T-helper 1 cell (primary cell): ENCODE data around the gene PHLDB1.
"Not testable (repeated sequence)": the region's sequence is repeated elsewhere in the genome, so short reads cannot be mapped to it uniquely, and the experiment has no call there.

Source experiments
- DNase-seq, 5 donors: peaks; one replicate each; pipeline ENCODE4 v3.0.0-alpha.2; 2012 to 2020
- total RNA-seq, 4 donors: gene quantifications; one replicate each; lab custom pipeline; 2026; lab: John Stamatoyannopoulos, UW

Gene PHLDB1
- 2.3 to 3.2 (median 2.8) reads per million in 4 donors for total RNA-seq

DNA sequence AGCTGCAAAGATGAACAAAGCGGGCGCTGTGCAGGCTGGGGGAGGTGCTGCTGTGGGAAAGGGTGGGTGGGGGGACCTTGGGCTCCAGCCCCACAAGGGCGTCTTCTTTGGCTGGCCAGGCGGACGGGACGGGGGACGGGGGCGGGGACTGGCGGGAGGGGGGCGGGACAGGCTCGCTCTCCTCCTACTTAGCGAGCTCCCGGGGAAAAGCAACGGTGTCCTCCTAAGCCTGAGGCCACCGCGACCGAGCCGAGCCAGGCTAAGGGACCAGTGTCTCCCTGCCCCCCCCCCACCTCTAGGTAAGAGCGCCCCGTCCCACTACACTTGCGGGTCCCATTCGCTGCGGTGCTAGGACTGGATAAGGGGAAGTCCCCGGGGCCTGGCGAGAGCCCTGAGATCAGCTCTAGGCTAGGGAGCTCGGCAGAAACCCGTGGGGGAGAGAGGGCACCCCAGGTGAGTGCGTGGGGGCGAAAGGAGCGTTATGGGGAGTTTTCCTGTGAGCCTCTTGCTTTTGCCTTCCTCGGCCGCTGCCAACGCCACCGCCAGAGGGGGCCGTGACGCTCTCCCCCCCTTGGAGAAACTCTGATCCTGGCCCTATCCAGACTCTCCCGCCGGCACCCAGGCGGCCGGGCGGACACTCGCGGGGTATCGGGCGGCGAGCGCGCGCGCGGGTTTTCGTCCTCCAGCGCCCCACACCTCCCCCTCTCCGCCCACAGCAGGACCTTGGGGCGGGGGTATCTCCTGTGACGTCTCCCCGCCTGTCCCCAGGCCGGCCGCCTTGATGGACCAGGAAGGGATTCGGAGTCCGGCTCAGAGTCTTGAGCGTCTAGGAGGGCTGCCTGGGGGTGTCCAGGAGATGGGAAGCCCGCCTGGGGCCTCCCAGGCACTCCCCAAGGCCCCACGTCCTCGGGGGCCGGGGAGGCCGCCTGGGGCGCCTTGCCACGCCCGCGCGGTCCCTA is at the start of gene PHLDB1:
Gene PHLDB1 (plus strand): TSS at position 215 of the 959 bp plus-strand sequence. CDS start 6,222 bp downstream, outside the sequence.
- DNase-seq: peak; percentile 24 to 48 (median 37)

GRCh38 chr11:118560806-118561205 is 46.6 kb upstream of the PHLDB1 start:
- DNase-seq: no peak

GRCh38 chr11:118565051-118565450 is 42.4 kb upstream of the PHLDB1 start:
- DNase-seq: no peak

DNA sequence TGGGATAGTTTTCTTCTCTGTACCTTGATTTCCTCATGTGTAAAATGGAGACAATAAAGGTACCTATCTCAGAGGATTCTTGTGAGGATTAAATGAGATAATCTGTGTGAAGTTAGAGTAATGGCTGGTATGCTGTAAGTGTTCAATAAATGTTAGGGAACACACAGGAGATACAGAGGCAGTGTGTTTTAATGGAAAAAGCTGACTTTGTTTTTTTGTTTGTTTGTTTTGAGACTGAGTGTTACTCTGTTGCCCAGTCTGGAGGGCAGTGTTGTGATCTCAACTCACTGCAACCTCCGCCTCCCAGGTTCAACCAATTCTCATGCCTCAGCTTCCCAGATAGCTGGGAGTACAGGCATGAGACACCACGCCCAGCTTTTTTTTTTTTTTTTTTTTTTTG is 37.7 kb upstream of the PHLDB1 start:
- no peak for DNase-seq

GRCh38 chr11:118570787-118571186 is 36.6 kb upstream of the PHLDB1 start:
- DNase-seq: no peak

DNA sequence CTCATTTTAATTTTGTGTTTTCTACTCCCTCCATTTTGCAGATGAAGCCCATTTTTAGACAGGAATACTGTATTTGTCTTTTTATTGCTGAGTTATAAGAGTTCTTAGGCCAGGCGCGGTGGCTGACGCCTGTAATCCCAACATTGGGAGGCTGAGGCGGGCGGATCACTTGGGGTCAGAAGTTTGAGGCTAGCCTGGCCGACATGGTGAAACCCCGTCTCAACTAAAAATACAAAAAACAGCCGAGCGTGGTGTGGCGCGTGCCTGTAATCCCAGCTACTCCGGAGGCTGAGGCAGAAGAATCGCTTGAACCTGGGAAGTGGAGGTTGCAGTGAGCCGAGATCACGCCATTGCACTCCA is 35.7 kb upstream of the PHLDB1 start:
- DNase-seq: not testable (repeated sequence)

DNA sequence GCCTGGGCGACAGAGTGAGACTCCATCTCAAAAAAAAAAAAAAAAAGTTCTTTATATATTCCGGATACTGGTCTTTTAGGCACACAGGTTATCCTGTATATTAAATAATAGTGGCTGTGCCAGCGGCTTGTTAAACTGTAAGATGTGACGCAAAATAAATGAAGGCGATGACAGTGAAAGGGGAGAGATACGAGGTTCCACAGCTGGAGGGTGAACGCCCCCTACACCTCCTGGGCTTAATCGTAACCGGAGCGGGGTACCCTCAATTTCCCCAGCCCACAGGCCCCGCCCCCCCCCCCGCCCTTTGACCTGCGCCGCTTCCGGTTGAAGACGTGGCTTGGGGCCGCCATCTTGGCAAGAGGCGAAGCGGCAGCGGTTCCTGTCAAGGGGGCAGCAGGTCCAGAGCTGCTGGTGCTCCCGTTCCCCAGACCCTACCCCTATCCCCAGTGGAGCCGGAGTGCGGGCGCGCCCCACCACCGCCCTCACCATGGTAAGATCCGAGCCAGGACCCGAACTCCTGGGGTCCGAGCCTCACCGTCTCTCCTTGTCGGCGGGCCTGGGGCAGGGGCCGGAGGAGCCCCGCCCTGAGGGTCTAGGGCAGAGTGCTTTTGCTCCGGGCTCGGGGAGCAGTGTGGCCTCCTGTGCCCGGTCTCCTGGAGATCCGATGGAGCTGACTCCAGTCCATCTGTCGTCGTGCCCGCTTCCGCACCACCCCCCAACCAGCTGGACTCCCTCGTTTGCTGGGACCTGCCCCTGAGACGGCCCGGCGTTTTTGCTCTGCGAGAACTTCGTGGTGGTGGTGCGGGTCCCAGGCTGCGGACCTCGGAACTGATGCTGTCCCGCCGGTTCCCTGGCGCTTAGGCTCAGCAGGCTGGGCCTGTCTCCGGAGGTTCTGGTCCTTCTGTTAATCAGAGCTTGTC is 35.1 kb upstream of the PHLDB1 start, which contains the start of gene ARCN1:
Gene ARCN1 (plus strand): TSS at position 349 of the 920 bp plus-strand sequence. CDS start 139 bp downstream, at position 488.
- DNase-seq: peak; percentile 57 to 86 (median 72)

DNA sequence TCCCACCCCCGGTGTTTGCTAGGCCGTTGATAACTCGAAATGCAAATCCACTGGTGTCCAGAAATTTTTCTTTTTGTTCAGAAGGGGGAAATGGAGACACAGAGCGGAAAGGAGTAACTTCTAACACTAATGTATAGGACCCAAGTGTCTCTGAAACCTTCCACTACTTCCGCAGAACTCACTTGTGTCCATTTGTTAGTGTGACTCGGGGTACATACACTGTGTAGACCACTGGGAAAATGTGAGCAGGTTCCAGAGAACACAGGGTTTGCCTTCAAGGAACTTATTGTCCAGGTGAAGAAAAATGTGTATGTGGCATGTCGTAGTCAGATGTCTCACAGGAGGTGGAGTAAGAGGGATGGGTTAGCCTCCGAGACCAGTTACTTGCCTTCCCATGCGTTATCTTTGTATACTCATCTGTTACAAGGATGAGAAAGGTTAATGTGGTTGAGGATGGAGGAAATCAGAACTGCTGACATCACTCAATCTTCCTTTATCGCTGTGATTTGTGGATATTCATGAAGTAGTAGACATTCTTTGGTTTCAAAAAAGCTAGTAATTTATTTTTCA is 34.3 kb upstream of the PHLDB1 start:
- DNase-seq: peak in 2 of 5 donors; percentile 18 to 63

DNA sequence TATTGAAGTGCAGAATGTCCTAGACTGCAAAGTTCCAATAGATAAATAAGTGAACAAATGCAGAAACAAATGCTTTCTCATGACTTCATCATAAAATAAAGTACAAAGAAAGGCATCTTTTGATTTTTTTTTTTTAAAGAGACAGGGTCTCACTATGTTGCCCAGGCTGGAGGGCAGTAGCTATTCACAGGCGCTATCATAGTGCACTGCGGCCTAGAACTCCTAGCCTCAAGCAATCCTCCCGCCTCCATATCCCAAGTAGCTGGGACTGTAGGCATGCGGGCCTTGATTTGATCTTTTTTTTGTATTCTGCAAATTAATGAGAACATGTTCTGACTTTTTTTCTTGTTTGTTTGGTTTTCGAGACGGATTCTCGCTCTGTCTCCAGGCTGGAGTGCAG is 32.8 kb upstream of the PHLDB1 start:
- no peak for DNase-seq

DNA sequence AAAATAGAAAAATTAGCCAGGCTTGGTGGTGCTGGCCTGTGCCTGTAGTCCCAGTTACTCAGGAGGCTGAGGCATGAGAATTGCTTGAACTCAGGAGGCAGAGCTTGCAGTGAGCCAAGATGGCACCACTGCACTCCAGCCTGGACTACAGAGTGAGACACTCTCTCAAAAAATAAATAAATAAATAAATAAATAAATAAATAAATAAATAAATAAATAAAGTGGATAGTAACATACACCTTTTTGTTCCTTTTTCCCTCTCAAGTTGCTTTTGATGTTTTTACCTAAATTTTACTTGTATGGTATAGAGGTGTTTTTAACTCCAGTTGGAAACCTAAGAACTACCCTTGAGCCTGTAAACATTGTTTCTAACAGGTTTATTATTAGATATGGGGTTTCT is 29.4 kb upstream of the PHLDB1 start:
- not testable (repeated sequence) for DNase-seq

DNA sequence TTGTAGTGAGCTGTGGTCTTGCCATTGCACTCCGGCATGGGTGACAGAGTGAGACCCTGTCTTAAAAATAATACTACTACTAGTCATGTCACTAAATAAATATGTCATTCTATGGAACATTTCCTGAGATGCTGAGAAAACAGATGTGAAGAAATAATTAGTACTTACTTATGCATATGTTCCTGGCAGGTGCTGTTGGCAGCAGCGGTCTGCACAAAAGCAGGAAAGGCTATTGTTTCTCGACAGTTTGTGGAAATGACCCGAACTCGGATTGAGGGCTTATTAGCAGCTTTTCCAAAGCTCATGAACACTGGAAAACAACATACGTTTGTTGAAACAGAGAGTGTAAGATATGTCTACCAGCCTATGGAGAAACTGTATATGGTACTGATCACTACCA is 26.4 kb upstream of the PHLDB1 start:
- DNase-seq: no peak

- DNase-seq: no peak
Observed at GRCh38 chr11:118587952-118588351, 19.5 kb upstream of the PHLDB1 start.

- DNase-seq: no peak
Observed at GRCh38 chr11:118592616-118593367, 14.6 kb upstream of the PHLDB1 start.

- peak in 2 of 5 donors; percentile 12 to 58 for DNase-seq
Observed at GRCh38 chr11:118594984-118595383, 12.4 kb upstream of the PHLDB1 start.

DNA sequence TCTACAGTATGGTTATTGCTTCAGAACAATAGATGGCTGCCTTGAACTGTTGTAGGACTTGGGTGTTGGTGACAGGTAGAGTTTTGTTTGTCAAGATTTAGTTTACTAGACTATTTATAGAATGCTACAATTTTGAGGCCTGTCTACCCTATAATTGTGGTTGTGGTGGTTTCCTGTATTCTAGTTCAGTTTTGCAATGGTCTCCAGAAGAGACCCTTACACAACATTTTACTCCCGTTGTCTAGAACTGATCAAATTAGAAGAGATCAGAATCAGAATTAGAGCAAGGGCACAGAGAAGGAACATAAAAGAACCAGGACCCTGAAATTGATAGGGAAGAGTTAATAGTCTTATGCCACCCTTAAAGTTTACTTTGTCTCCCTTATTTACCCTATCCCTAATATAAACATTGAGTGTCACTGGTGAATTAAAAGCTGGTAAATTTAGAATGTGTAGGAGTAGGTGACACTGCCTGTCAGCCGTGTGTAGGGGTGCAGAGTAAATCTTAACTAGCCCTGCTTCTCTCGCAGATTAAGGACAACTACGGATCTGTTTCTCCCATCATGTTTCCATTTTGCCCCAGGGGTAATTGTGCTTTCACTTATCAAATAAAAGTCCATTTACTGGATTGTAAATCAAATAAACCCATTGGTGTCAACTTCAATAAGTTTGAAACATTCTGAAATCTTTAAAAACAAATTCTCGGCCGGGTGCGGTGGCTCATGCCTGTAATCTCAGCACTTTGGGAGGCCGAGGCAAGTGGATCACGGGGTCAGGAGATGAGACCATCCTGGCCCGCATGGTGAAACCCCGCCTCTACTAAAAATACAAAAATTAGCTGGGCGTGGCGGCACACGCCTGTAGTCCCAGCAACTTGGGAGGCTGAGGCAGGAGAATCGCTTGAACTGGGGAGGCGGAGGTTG is 10.9 kb upstream of the PHLDB1 start:
- no peak for DNase-seq

- no peak for DNase-seq
Observed at GRCh38 chr11:118597556-118597955, 9.9 kb upstream of the PHLDB1 start.

DNA sequence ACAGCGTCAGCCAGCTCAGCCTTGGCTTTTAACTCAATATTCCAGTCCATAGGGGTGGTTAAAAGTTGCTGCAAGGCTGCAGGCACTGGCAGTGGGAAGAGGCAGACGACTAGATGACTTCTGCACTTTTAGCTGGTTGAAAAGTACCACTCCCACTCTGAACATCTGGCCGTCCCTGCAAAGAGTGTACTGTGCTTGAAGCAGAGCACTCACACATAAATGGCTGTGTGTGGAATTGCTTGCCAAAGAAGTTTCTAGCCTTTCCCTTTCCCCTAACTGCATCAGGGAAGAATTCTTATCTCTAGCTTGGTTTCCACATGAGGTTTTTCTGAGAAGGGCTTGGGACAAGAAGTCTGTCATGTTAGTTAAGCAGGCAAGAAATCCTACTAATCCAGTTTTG is 5.1 kb upstream of the PHLDB1 start:
- DNase-seq: no peak

GRCh38 chr11:118603709-118604108 is 3.7 kb upstream of the PHLDB1 start:
- DNase-seq: not testable (repeated sequence)

DNA sequence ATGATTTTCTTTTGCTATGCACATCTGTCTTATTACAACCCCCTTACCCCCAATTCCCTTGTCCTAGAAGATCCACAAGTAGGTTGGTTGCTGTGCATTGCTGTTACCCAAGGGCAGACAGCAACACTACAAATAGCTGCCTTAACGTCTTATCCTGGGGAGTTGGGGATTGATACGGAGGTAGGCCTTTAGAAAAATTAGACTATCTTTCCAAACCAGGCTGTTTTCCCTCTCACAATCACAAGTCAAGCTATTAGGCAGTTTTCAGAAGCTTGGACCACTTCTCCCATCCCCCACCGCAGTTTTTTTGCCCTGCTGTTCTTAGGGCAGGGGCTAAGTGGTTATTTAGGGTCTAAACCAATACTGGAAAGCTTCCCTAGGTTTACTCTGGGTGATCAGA is 2.8 kb upstream of the PHLDB1 start:
- DNase-seq: no peak

- no peak for DNase-seq
Observed at GRCh38 chr11:118605116-118605867, 2.1 kb upstream of the PHLDB1 start.
